Fibroblast of skin of abdomen (primary cell): Measurements from ENCODE around the gene ATP2B3.
A peak's percentile ranks its signal among the peaks of the same experiment; 100 is the strongest.

Experiments
- DNase-seq: peaks from one replicate; pipeline ENCODE4 v3.0.0-alpha.2; 2013

ATP2B3 gene

GRCh38 chrX:153538424-153538823, 21.0 kb downstream of the ATP2B3 start:
- no peak for DNase-seq

GRCh38 chrX:153539171-153539978, 21.9 kb downstream of the ATP2B3 start:
- peak; percentile 39 for DNase-seq

DNA sequence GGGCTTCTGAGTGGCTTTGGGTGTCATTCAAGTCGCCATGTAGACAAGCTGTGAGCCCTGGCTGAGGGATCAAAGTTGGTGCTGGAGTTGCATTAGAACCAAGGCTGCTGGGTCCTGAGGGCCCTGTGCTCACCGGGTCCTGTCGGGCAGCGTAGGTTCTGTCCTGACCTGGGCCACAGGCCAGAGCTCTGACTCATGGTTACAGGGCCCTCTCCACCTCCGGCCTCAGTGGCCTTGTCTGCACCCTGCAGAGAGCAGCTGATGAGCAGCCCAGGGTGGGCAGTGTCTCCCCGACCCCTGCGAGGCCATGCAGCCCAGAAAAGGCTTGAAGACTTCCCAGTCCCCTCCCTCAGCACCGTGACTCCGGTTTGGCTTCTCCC, 22.5 kb downstream of the ATP2B3 start:
- DNase-seq, result no peak

DNA sequence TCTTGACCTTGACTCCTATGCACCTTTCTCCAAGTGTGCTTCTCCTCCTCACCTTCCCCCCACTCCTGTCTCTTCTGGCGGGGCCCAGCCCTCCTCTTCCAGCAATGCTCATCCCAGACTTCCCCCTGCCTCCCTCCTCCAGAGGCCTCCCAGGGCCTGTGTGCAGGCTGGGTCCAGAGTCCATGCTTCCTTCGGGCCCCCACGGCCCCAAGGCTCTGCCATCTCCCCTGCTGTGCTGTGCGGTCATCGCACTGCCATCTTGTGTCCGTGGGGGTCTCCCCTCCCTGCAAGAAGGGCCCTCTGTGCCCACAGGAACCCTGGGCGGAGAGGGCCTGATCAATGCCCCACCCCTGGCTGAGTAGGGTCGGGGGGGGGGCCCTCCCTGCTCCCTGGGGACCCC, 27.3 kb downstream of the ATP2B3 start:
- no peak for DNase-seq

GRCh38 chrX:153546386-153546785, 28.9 kb downstream of the ATP2B3 start:
- DNase-seq, result no peak

DNA sequence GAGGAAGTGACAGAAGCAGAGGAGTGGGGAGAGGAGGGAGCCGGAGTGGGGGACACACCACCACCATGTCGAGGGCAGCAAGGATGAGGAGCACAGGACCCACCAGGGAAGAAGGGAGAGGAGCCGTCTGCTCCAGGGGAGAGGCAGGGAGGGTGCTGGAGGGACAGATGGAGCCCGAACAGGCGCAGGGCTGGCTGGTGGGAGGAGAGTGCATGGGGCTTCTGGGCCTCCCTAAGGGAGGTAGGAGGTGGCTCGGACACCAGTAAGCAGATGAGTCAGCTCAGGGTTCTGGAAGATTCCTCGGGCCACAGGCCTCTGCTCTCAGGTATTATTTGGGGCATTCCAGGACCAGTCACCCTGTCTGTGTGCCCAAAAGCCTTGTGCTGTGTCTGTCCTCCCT, 29.8 kb downstream of the ATP2B3 start:
- no peak for DNase-seq

- DNase-seq, result no peak
Observed at GRCh38 chrX:153549231-153549630, 31.8 kb downstream of the ATP2B3 start.

DNA sequence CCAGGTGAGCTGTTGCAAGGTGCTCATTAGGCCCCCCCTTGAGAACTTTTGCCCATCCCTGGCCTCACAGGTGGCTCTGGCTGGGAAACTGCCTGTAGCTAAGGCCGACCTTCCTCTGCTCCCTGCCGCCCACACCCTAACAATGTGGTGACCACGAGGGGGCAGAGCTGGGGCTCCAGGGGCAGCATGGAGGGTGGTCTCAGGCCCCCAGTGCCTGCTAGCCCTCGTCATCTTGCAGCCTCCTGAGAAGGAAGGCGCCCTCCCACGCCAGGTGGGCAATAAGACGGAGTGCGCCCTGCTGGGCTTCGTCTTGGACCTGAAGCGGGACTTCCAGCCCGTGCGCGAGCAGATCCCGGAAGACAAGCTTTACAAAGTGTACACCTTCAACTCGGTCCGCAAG, 32.4 kb downstream of the ATP2B3 start:
- DNase-seq, result no peak

GRCh38 chrX:153551135-153551534, 33.7 kb downstream of the ATP2B3 start:
- DNase-seq, result peak; percentile 23

DNA sequence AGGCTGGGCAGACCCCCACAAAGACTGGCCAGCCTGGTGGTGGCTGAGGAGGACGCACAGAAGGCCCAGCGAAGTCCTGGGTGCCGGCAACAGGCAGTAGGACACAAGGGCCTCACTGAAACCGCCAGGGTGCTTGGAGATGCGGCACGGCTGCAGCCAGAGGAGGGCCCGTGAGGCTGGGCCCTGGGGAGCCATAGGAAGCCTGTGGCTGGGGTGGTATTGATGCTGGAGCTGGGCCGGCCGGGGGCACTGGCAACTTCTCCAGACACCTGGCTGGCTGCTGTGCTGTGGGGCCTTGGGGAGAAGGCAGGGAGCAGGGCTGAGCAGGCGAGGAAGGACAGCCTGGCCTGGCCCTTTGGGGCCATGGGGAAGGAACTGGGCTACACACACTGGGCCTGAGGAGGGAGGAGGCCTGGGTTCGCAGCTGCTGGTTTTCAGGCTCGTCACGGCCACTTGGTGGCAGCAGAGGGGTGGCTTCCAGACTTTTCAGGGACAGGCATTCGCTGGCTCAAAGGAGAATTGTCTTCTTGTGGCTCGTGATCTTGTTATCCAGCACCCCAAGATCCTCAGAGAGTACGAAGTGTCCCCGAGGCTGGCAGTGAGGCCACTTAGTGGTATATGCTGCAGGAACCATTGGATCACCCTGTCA, 37.2 kb downstream of the ATP2B3 start:
- peak; percentile 25 for DNase-seq

- no peak for DNase-seq
Observed at GRCh38 chrX:153556767-153557166, 39.3 kb downstream of the ATP2B3 start.

DNA sequence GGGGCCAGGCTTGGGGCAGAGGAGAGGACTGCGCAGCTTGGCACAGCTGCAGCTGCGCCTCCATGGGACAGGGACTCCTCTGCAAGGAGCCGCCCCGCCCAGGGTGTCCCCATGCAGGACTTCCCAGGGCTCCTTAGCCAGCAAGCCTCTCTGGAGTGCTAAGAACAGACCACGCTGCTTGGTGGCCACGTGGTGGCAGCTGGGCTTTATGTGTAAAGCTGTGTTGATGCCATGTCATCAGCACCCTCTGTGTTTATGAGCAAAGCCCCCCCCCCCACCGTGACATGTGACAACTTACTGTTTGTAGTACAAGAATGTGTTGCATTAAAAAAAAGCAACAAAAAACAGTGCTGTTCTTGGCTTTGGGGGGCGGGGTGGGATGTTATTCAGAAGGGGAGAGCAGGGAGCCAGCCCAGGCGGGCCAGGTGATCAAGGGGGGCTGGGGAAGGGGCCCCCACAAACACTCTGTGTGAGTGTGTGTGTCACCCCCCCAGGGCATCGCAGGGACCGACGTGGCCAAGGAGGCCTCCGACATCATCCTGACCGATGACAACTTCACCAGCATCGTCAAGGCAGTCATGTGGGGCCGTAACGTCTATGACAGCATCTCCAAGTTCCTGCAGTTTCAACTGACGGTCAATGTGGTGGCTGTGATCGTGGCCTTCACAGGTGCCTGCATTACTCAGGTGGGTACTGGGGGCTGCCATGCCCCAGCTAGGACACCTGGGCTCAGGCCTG, 40.3 kb downstream of the ATP2B3 start:
- DNase-seq, result no peak

- DNase-seq, result no peak
Observed at GRCh38 chrX:153560000-153560399, 42.6 kb downstream of the ATP2B3 start.

GRCh38 chrX:153560466-153560865, 43.0 kb downstream of the ATP2B3 start:
- DNase-seq, result no peak

GRCh38 chrX:153561337-153561736, 43.9 kb downstream of the ATP2B3 start:
- DNase-seq, result no peak

- DNase-seq, result no peak
Observed at GRCh38 chrX:153562546-153562945, 45.1 kb downstream of the ATP2B3 start.

DNA sequence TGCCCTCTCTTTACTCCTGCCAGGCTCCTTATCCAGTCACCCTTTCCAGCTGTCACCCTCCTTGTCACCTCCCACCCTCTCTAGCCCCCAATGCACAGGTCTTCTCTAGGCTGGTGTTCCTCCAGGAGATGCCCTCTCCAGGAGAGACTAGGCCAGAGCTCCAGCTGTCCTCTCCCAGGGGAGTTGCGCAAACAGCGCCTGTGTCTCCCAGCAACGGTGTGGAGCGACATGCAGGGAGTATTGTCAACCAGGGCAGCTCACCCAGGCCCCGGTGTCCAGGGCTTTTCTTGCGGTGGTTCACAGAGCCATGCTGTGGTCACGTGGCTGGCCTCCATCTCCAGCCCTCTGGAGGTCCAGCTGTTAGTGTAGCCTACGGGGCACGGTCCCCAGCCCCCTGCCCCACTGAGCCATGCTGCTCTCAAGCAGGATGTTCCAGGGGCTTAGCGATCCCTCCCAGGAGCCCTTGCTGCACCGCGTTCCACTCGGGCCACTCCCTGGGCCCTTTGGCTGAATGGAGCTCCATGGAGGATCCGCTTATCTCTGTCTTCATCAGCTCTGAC, 46.7 kb downstream of the ATP2B3 start:
- no peak for DNase-seq

- no peak for DNase-seq
Observed at GRCh38 chrX:153565996-153566580, 48.6 kb downstream of the ATP2B3 start.

DNA sequence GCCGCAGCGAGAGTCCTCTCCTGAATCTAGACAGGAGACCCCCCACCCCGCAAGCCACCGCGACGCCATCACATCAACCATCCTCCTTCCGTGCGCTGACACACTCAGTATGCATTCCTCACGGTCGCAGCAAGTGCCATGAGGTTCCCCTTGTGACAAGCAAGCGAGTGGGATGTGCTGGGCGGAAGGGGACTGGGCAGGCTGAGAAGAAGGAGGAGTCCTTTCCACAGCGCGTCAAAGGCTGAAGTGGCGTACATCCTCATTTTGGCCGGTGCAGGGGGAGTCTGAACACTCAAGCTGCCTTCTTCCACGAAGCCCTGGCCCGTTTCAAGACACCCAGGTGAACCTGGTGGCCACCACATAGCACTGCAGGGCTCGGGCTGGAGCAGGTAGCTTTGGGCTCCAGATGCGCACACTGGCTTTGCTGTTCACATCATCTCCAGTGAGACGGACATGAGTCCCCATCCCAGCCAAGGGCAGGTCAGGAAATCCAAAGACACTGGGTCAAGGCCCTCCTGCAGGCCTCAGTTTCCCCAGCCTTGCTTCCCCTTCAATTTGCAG, 51.1 kb downstream of the ATP2B3 start:
- no peak for DNase-seq

- no peak for DNase-seq
Observed at GRCh38 chrX:153569475-153569874, 52.0 kb downstream of the ATP2B3 start.

DNA sequence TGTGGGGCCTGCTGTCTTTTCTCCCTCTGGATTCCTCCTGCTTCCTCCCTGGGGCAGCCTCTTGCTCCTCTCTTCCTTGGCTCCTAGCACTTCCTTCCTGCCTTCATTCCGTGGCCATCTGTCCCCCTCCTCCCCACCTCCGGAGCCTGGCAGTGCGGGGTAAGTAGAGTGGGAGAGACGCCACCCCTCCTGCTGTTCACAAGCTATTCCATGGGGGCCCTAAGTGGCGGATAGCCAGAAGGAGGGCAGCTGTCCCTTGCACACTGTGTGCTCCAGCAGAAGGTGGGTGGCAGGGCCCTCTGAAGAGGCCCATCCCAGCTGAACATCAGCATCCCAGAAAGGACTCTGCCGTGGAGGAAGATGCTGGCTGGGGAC, 54.1 kb downstream of the ATP2B3 start:
- no peak for DNase-seq

- no peak for DNase-seq
Observed at GRCh38 chrX:153572601-153573000, 55.2 kb downstream of the ATP2B3 start.

- no peak for DNase-seq
Observed at GRCh38 chrX:153573984-153574383, 56.5 kb downstream of the ATP2B3 start.
